ENCODE results near the gene TRIM8.

- TF ChIP-seq CTCF (IDR thresholded peaks at IDR 0.05; ENCODE audit: insufficient read depth, low read length) (no peak), POLR2AphosphoS5 (IDR thresholded peaks at IDR 0.05; ENCODE audit: low read depth) (no peak), GABPA (IDR thresholded peaks at IDR 0.05; ENCODE audit: low read depth) (no peak), SPI1 (IDR thresholded peaks at IDR 0.05; ENCODE audit: borderline replicate concordance, low read depth) (no peak)
Observed at GRCh38 chr10:102620591-102621442, 23.5 kb upstream of the TRIM8 start.

Data from HL-60 (cell line).